HEK293T (cell line): ENCODE measurements around the gene CAVIN4.

Experiments
- BHLHE40 ChIP-seq: fragments of 450-650 bp; IDR thresholded peaks from 2 replicates; pipeline ENCODE4 v1.6.1; 2016; ENCODE audit warnings: mild to moderate bottlenecking, moderate library complexity, borderline replicate concordance
- FOXA1 ChIP-seq: fragments of 450-650 bp; IDR thresholded peaks from 2 replicates; pipeline ENCODE4 v1.6.1; 2016; ENCODE audit warnings: mild to moderate bottlenecking
- FOXK2 ChIP-seq: fragments of 450-650 bp; IDR thresholded peaks from 2 replicates; pipeline ENCODE4 v1.6.1; 2016; ENCODE audit warnings: mild to moderate bottlenecking
- FOXM1 ChIP-seq: fragments of 450-650 bp; IDR thresholded peaks from 2 replicates; pipeline ENCODE4 v1.6.1; 2017; ENCODE audit warnings: mild to moderate bottlenecking, borderline replicate concordance
- L3MBTL2 ChIP-seq: fragments of 450-650 bp; conservative IDR thresholded peaks from 2 replicates; pipeline ENCODE4 v1.6.1; 2016; ENCODE audit warnings: mild to moderate bottlenecking
- NFRKB ChIP-seq: fragments of 450-650 bp; IDR thresholded peaks from 2 replicates; pipeline ENCODE4 v1.6.1; 2016; ENCODE audit warnings: mild to moderate bottlenecking, moderate library complexity
- SP1 ChIP-seq: fragments of 450-650 bp; IDR thresholded peaks from 2 replicates; pipeline ENCODE4 v1.6.1; 2017
- TARDBP ChIP-seq: fragments of 450-650 bp; IDR thresholded peaks from 2 replicates; pipeline ENCODE4 v1.6.1; 2016
- TF ChIP-seq, protein P1 (sequence below): fragments of 450-650 bp; IDR thresholded peaks from 2 replicates; pipeline ENCODE4 v1.6.1; 2016

DNA sequence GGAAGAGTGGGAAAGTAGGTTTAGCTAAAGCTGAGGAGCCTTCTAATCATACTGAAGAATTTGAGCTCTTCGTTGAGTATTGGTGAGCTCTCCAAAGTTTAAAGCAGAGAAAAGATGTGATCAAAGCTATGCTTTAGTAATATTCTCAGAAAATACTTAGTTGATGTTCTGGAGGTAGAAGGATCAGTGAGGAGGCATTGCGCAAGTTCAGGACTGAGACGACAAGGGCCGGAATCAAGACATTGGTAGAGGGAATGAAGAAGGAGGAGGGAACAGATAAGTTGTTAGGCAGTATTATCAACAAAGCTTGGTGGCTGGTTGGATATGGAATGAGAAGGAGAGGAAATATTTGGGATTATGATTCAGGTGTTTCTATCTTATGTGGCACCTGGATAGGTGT lies 7.1 kb downstream of the CAVIN4 start:
- TF ChIP-seq FOXM1 (no peak), NFRKB (no peak), TARDBP (no peak), FOXK2 (no peak), FOXA1 (no peak), L3MBTL2 (no peak), BHLHE40 (no peak), SP1 (no peak)
- TF ChIP-seq, protein P1, sequence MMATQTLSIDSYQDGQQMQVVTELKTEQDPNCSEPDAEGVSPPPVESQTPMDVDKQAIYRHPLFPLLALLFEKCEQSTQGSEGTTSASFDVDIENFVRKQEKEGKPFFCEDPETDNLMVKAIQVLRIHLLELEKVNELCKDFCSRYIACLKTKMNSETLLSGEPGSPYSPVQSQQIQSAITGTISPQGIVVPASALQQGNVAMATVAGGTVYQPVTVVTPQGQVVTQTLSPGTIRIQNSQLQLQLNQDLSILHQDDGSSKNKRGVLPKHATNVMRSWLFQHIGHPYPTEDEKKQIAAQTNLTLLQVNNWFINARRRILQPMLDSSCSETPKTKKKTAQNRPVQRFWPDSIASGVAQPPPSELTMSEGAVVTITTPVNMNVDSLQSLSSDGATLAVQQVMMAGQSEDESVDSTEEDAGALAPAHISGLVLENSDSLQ, result no peak
